AG04450 (cell line): ENCODE results near the gene ENOX1. TPM values are rescaled to one million over a fixed set of nuclear protein-coding genes. Genes with fewer than 3 reads are reported as not detected.
A peak's percentile ranks its signal among the peaks of the same experiment; 100 is the strongest.

Source experiments
- CTCF ChIA-PET: fragments of 300-600, 350-600 bp; formaldehyde crosslinking; extraction: SDS; loops from one replicate; lab custom pipeline; 2022; ENCODE audit warnings: antibody characterized with exemption, inconsistent platforms; lab: Charles Lee
- POLR2A ChIA-PET: fragments of 350-600 bp; formaldehyde crosslinking; extraction: SDS; loops from one replicate; lab custom pipeline; 2021; ENCODE audit warnings: antibody characterized with exemption, inconsistent platforms; lab: Yijun Ruan, JAX
- DNase-seq: peaks from one replicate; pipeline ENCODE4 v3.0.0-alpha.2; 2011; ENCODE audit warnings: low read depth, low spot score
- H3K27ac ChIP-seq: one replicate; pipeline ENCODE4 v1.5.1; 2012; ENCODE audit warnings: low read depth, low read length, control low read depth
- H3K27me3 ChIP-seq: one replicate; pipeline ENCODE4 v1.6.0; 2012; ENCODE audit warnings: low read length; ENCODE audit not compliant: control insufficient read depth, insufficient read depth
- H3K4me3 ChIP-seq: 2 replicates; pipeline ENCODE4 v1.5.1; 2011; ENCODE audit warnings: mild to moderate bottlenecking, low read depth, low read length, control low read depth
- H3K9me3 ChIP-seq: 2 replicates; pipeline ENCODE4 v1.5.1; 2012; ENCODE audit warnings: low read length; ENCODE audit not compliant: control insufficient read depth, insufficient read depth
- CTCF ChIP-seq: IDR thresholded peaks from 2 replicates; pipeline ENCODE4 v1.5.1; 2011; ENCODE audit warnings: low read depth, low read length, control low read depth, inconsistent platforms
- polyA plus RNA-seq: library from polyadenylated mRNA; depleted of rRNA; stranded (reverse); fragments of >200 nt; gene quantifications from 2 replicates; pipeline ENCODE4 v1.2.3, GENCODE V29; 2011

ENOX1 gene
- polyA plus RNA-seq, 1 experiment = 3.9 TPM

- H3K27me3 ChIP-seq = no peaks in the 10 kb centered on the region
- ChIA-PET CTCF (no interaction called here), POLR2A (no interaction called here)
- no peaks in the 10 kb centered on the region for H3K9me3 ChIP-seq
- no peak for DNase-seq
- H3K27ac ChIP-seq = no peak overlapping the region
- H3K4me3 ChIP-seq = no peak overlapping the region
- TF ChIP-seq CTCF = no peak
Observed at GRCh38 chr13:43728421-43728820, 58.4 kb downstream of the ENOX1 start.

GRCh38 chr13:43727856-43728255, 58.9 kb downstream of the ENOX1 start:
- Histone ChIP-seq H3K4me3 (no peak overlapping the region), H3K27ac (no peak overlapping the region), H3K9me3 (no peaks in the 10 kb centered on the region), H3K27me3 (no peaks in the 10 kb centered on the region)
- DNase-seq = no peak
- ChIA-PET CTCF (no interaction called here), POLR2A (no interaction called here)
- TF ChIP-seq CTCF = no peak

- Histone ChIP-seq H3K9me3 (no peaks in the 10 kb centered on the region), H3K27me3 (no peaks in the 10 kb centered on the region), H3K4me3 (no peak overlapping the region), H3K27ac (no peak overlapping the region)
- CTCF ChIA-PET = no interaction called here
- DNase-seq = no peak
- POLR2A ChIA-PET = no interaction called here
- no peak for TF ChIP-seq CTCF
Observed at GRCh38 chr13:43725460-43725859, 61.3 kb downstream of the ENOX1 start.

GRCh38 chr13:43720780-43721397, 65.9 kb downstream of the ENOX1 start:
- H3K9me3 ChIP-seq = no peaks in the 10 kb centered on the region
- no peak overlapping the region for H3K4me3 ChIP-seq
- DNase-seq = no peak
- TF ChIP-seq CTCF = no peak
- POLR2A ChIA-PET = no interaction called here
- CTCF ChIA-PET = no interaction called here
- H3K27ac ChIP-seq = no peak overlapping the region
- H3K27me3 ChIP-seq = no peaks in the 10 kb centered on the region

GRCh38 chr13:43698758-43699157, 88.0 kb downstream of the ENOX1 start:
- ChIA-PET CTCF (no interaction called here), POLR2A (no interaction called here)

More at GRCh38 chr13:43698758-43699157, 88.0 kb downstream of the ENOX1 start:
- peak; percentile 16 for DNase-seq
- Histone ChIP-seq H3K27me3 (no peaks in the 10 kb centered on the region), H3K4me3 (no peak overlapping the region), H3K9me3 (no peaks in the 10 kb centered on the region), H3K27ac (peak overlapping the region; percentile 4)
- no peak for TF ChIP-seq CTCF
